ENCODE data around the gene CUL3.

CUL3 gene

GRCh38 chr2:224580248-224580647, 4.9 kb downstream of the CUL3 start:
- no peak for DNase-seq (ENCODE audit: low spot score)

- no peak for DNase-seq (ENCODE audit: low spot score)
These were observed 5.8 kb downstream of the CUL3 start for GRCh38 chr2:224579411-224579810.

- no peak for DNase-seq (ENCODE audit: low spot score)
These were observed 7.6 kb downstream of the CUL3 start for GRCh38 chr2:224577541-224577940.

GRCh38 chr2:224576088-224576715, 9.0 kb downstream of the CUL3 start:
- no peak for DNase-seq (ENCODE audit: low spot score)

GRCh38 chr2:224574423-224575084, 10.6 kb downstream of the CUL3 start:
- no peak for DNase-seq (ENCODE audit: low spot score)

- no peak for DNase-seq (ENCODE audit: low spot score)
These were observed 11.4 kb downstream of the CUL3 start for GRCh38 chr2:224573724-224574123.

GRCh38 chr2:224572338-224572737, 12.8 kb downstream of the CUL3 start:
- no peak for DNase-seq (ENCODE audit: low spot score)

GRCh38 chr2:224570328-224570993, 14.7 kb downstream of the CUL3 start:
- no peak for DNase-seq (ENCODE audit: low spot score)

- DNase-seq (ENCODE audit: low spot score): no peak
These were observed 15.5 kb downstream of the CUL3 start for GRCh38 chr2:224569654-224570053.

GRCh38 chr2:224565452-224566035, 19.6 kb downstream of the CUL3 start:
- DNase-seq (ENCODE audit: low spot score): no peak

- no peak for DNase-seq (ENCODE audit: low spot score)
These were observed 21.6 kb downstream of the CUL3 start for GRCh38 chr2:224563537-224563936.

GRCh38 chr2:224562831-224563230, 22.3 kb downstream of the CUL3 start:
- DNase-seq (ENCODE audit: low spot score): no peak

- no peak for DNase-seq (ENCODE audit: low spot score)
These were observed 23.7 kb downstream of the CUL3 start for GRCh38 chr2:224561234-224562005.

- DNase-seq (ENCODE audit: low spot score): no peak
These were observed 24.6 kb downstream of the CUL3 start for GRCh38 chr2:224560549-224560948.

- no peak for DNase-seq (ENCODE audit: low spot score)
These were observed 27.6 kb downstream of the CUL3 start for GRCh38 chr2:224557610-224558009.

GRCh38 chr2:224556381-224556780, 28.8 kb downstream of the CUL3 start:
- DNase-seq (ENCODE audit: low spot score): no peak

- DNase-seq (ENCODE audit: low spot score): no peak
These were observed 29.3 kb downstream of the CUL3 start for GRCh38 chr2:224555823-224556366.

- no peak for DNase-seq (ENCODE audit: low spot score)
These were observed 32.4 kb downstream of the CUL3 start for GRCh38 chr2:224552771-224553170.

- no peak for DNase-seq (ENCODE audit: low spot score)
These were observed 33.5 kb downstream of the CUL3 start for GRCh38 chr2:224551693-224552092.

- DNase-seq (ENCODE audit: low spot score): no peak
These were observed 38.2 kb downstream of the CUL3 start for GRCh38 chr2:224546926-224547325.

GRCh38 chr2:224545884-224546644, 39.1 kb downstream of the CUL3 start:
- no peak for DNase-seq (ENCODE audit: low spot score)
